Panc1 (cell line): ENCODE results near the gene DHX57. TPM values are rescaled to one million over a fixed set of nuclear protein-coding genes. Genes with fewer than 3 reads are reported as not detected.

ENCODE experiments used
- ATAC-seq: fragments of 200-7000 bp; cut with Tn5 transposase; 2 replicates; pipeline ENCODE4 v1.9.1; 2020; ENCODE audit warnings: mild to moderate bottlenecking, moderate library complexity
- BruUV-seq: library from RNA; stranded (reverse); fragments of 400-500 nt; replicated peaks from 2 replicates; lab custom pipeline; 2021; lab: Mats Ljungman, UMichigan
- CTCF ChIA-PET: fragments of 300-600 bp; sonication (Branson Sonifier 250); formaldehyde crosslinking; loops from one replicate; lab custom pipeline; 2022; ENCODE audit warnings: antibody characterized with exemption; lab: Charles Lee
- POLR2A ChIA-PET: fragments of 300-600 bp; sonication (Branson Sonifier 250); formaldehyde crosslinking; loops from one replicate; lab custom pipeline; 2022; ENCODE audit warnings: antibody characterized with exemption; lab: Charles Lee
- DNase-seq: peaks from one replicate; pipeline ENCODE4 v3.0.0-alpha.2; 2010; ENCODE audit warnings: low read depth, low spot score
- H3K27ac ChIP-seq: 2 replicates; pipeline ENCODE4 v1.5.1; 2011; ENCODE audit warnings: mild to moderate bottlenecking, low read length, inconsistent platforms
- H3K27me3 ChIP-seq: fragments of 200-500 bp; sonication (Bioruptor generic); 2 replicates; pipeline ENCODE4 v1.6.0; 2014; ENCODE audit warnings: low read length, inconsistent platforms; ENCODE audit not compliant: control insufficient read depth, insufficient read depth
- H3K36me3 ChIP-seq: fragments of 200-500 bp; sonication (Bioruptor generic); 2 replicates; pipeline ENCODE4 v1.5.1; 2014; ENCODE audit warnings: inconsistent platforms, mild to moderate bottlenecking, low read length, moderate library complexity; ENCODE audit not compliant: control insufficient read depth, insufficient read depth
- H3K4me1 ChIP-seq: 2 replicates; pipeline ENCODE4 v1.5.1; 2011; ENCODE audit warnings: inconsistent platforms, mild to moderate bottlenecking, low read length, moderate library complexity; ENCODE audit not compliant: control insufficient read depth, insufficient read depth
- H3K4me3 ChIP-seq, 2 experiments: 2 replicates each; pipeline ENCODE4 v1.5.1; 2011 to 2012; ENCODE audit warnings: low read depth in 2 of 2, low read length in 2 of 2, mild to moderate bottlenecking in 2 of 2, inconsistent platforms in 1 of 2, moderate library complexity in 1 of 2
- H3K9me3 ChIP-seq: fragments of 200-500 bp; sonication (Bioruptor generic); 2 replicates; pipeline ENCODE4 v1.5.1; 2014; ENCODE audit warnings: low read depth, mild to moderate bottlenecking, inconsistent platforms, low read length, moderate library complexity; ENCODE audit not compliant: control insufficient read depth, insufficient read depth
- CTCF ChIP-seq: fragments of 450-650 bp; IDR thresholded peaks from 2 replicates; pipeline ENCODE4 v1.5.1; 2017; ENCODE audit warnings: mild to moderate bottlenecking
- POLR2AphosphoS5 ChIP-seq: IDR thresholded peaks from 2 replicates; pipeline ENCODE4 v1.6.1; 2012; ENCODE audit warnings: mild to moderate bottlenecking, low read depth, low read length, moderate library complexity
- REST ChIP-seq, 2 experiments: IDR thresholded peaks; 2 replicates each; pipeline ENCODE4 v1.6.1; 2011 to 2012; ENCODE audit warnings: low read depth in 2 of 2, control low read depth in 1 of 2, low read length in 1 of 2, mild to moderate bottlenecking in 1 of 2, moderate library complexity in 1 of 2; ENCODE audit not compliant: insufficient read depth in 1 of 2
- SIN3A ChIP-seq: IDR thresholded peaks from 2 replicates; pipeline ENCODE4 v1.6.1; 2012; ENCODE audit warnings: low read depth, mild to moderate bottlenecking, low read length, moderate library complexity, borderline replicate concordance; ENCODE audit not compliant: insufficient read depth
- TCF7L2 ChIP-seq: IDR thresholded peaks from 2 replicates; pipeline ENCODE4 v1.6.1; 2011; ENCODE audit warnings: mild to moderate bottlenecking, low read depth, low read length, inconsistent platforms
- in situ Hi-C: cut with HindIII; loops from 2 replicates; pipeline ENCODE4 v1.10.0; 2016; ENCODE audit warnings: low sequenced_read_pairs, low pct_unique_long_range_greater_than_20kb
- intact Hi-C: fragments of 100-400 bp; cut with micrococcal nuclease; formaldehyde crosslinking; loops from one replicate; pipeline ENCODE4 v1.10.0; 2022; ENCODE audit not compliant: unreplicated experiment
- total RNA-seq: library from RNA; stranded (reverse); gene quantifications from one replicate; pipeline ENCODE4 v1.2.1, GENCODE V29; 2021; ENCODE audit not compliant: unreplicated experiment

The DHX57 gene
- total RNA-seq, 1 experiment from 2014 or later: 20.6 TPM

GRCh38 chr2:38754049-38754448 is 121.7 kb downstream of the DHX57 start:
- DNase-seq (no peak), ATAC-seq (no peak)
- in situ Hi-C loops: no loop called here
- CTCF ChIA-PET: no interaction called here
- H3K27ac ChIP-seq: no peak overlapping the region
- BruUV-seq: no TSS peak
- H3K9me3 ChIP-seq: no peaks in the 10 kb centered on the region
- no peak for TF ChIP-seq SIN3A
- no peak for TF ChIP-seq CTCF
- H3K27me3 ChIP-seq: no peaks in the 10 kb centered on the region
- H3K4me3 ChIP-seq: no peak overlapping the region
- POLR2A ChIA-PET: no interaction called here
- intact Hi-C loops: no loop called here
- peaks cover 17% of the 10 kb centered on the region for H3K36me3 ChIP-seq
- H3K4me1 ChIP-seq: peaks cover 10% of the 10 kb centered on the region

GRCh38 chr2:38751596-38752410 is 123.9 kb downstream of the DHX57 start:
- H3K36me3 ChIP-seq: peaks cover 38% of the 10 kb centered on the region
- H3K4me1 ChIP-seq: peaks cover 31% of the 10 kb centered on the region
- BruUV-seq: no TSS peak
- TF ChIP-seq POLR2AphosphoS5 (no peak), TCF7L2 (peak; percentile 25; the same call in 1 of the 2 replicates)
- ATAC-seq (peak; percentile 59), DNase-seq (no peak)
- in situ Hi-C loops: no loop called here
- intact Hi-C loops: no loop called here
- POLR2A ChIA-PET: interaction anchor here (0.5 to 2.4 kb wide), 30 partner anchors 8 to 1729 kb away, joined by 3 to 15 read pairs (median 4); partner anchors contain the start of genes DHX57 and MORN2
- H3K27ac ChIP-seq: peak overlapping the region; percentile 98
- no peaks in the 10 kb centered on the region for H3K27me3 ChIP-seq
- no peaks in the 10 kb centered on the region for H3K9me3 ChIP-seq
- CTCF ChIA-PET: no interaction called here
- peak overlapping the region; percentile 98 to 100 for H3K4me3 ChIP-seq

- peaks cover 45% of the 10 kb centered on the region for H3K36me3 ChIP-seq
- H3K4me1 ChIP-seq: peaks cover 36% of the 10 kb centered on the region
- intact Hi-C loops: no loop called here
- ChIA-PET CTCF (no interaction called here), POLR2A (interaction anchor here (0.5 to 2.4 kb wide), 32 partner anchors 9 to 1729 kb away, joined by 3 to 15 read pairs (median 4); partner anchors contain the start of genes DHX57 and MORN2)
- TF ChIP-seq REST (IDR thresholded peaks at IDR 0.05; ENCODE audit: insufficient read depth in 1 of 2, low read depth in 2 of 2, low read length in 1 of 2) (peak in 1 of 2 experiments; percentile 76; a peak in 2 of 4 replicates), SIN3A (peak; percentile 94; the same call in 1 of the 2 replicates), POLR2AphosphoS5 (peak; percentile 100), TCF7L2 (peak; percentile 90), CTCF (no peak)
- H3K4me3 ChIP-seq: peak within 1 kb of the TSS; percentile 98 to 100
- peak within 1 kb of the TSS; percentile 98 for H3K27ac ChIP-seq
- BruUV-seq: no TSS peak
- in situ Hi-C loops: no loop called here
- peak; percentile 94 for ATAC-seq
- no peaks in the 10 kb centered on the region for H3K27me3 ChIP-seq
- DNase-seq: peak; percentile 97
- no peaks in the 10 kb centered on the region for H3K9me3 ChIP-seq
These were observed 124.7 kb downstream of the DHX57 start, which contains the start of gene SRSF7 for GRCh38 chr2:38750891-38751595. Gene SRSF7, minus strand, starts transcription at chr2:38751361. Its CDS starts 105 bp downstream, at chr2:38751256.
